Astrocyte of the spinal cord (primary cell): ENCODE data around the gene CEP128.

Experiments used
- DNase-seq: peaks from one replicate; pipeline ENCODE4 v3.0.0; 2011; ENCODE audit warnings: low read depth, low spot score
- H3K4me3 ChIP-seq: 2 replicates; pipeline ENCODE4 v1.5.1; 2011; ENCODE audit warnings: low read depth, mild to moderate bottlenecking, low read length, moderate library complexity
- CTCF ChIP-seq: IDR thresholded peaks from 2 replicates; pipeline ENCODE4 v1.5.1; 2012; ENCODE audit warnings: low read depth, mild to moderate bottlenecking, low read length, inconsistent platforms
- in situ Hi-C: cut with HindIII; loops from 2 replicates; pipeline ENCODE4 v1.10.0; 2017; ENCODE audit warnings: low sequenced_read_pairs

Gene CEP128

GRCh38 chr14:80867798-80868197 is 73.7 kb downstream of the CEP128 start:
- in situ Hi-C loops: no loop called here
- DNase-seq: no peak
- no peak overlapping the region for H3K4me3 ChIP-seq
- TF ChIP-seq CTCF: no peak

- no peak overlapping the region for H3K4me3 ChIP-seq
- in situ Hi-C loops: no loop called here
- TF ChIP-seq CTCF: no peak
- DNase-seq: no peak
Observed at GRCh38 chr14:80867091-80867490, 74.4 kb downstream of the CEP128 start.

GRCh38 chr14:80865565-80865964 is 76.0 kb downstream of the CEP128 start:
- in situ Hi-C loops: no loop called here
- no peak for TF ChIP-seq CTCF
- DNase-seq: no peak
- no peak overlapping the region for H3K4me3 ChIP-seq

- in situ Hi-C loops: no loop called here
- H3K4me3 ChIP-seq: no peak overlapping the region
- peak; percentile 24 for TF ChIP-seq CTCF
- DNase-seq: no peak
Observed at GRCh38 chr14:80862983-80863382, 78.6 kb downstream of the CEP128 start.

GRCh38 chr14:80862541-80862940 is 79.0 kb downstream of the CEP128 start:
- in situ Hi-C loops: no loop called here
- TF ChIP-seq CTCF: no peak
- DNase-seq: no peak
- no peak overlapping the region for H3K4me3 ChIP-seq

- no peak overlapping the region for H3K4me3 ChIP-seq
- peak; percentile 46 for TF ChIP-seq CTCF
- peak; percentile 61 for DNase-seq
- in situ Hi-C loops: no loop called here
Observed at GRCh38 chr14:80850197-80850814, 91.2 kb downstream of the CEP128 start.
